IPS DF 6.9 (cell line): ENCODE data around the gene PDE4D.

Experiments
- DNase-seq: peaks from one replicate; pipeline ENCODE4 v3.0.0-alpha.2; 2013; ENCODE audit warnings: low read depth, low spot score
- H3K27ac ChIP-seq: one replicate; pipeline ENCODE4 v1.5.1; 2013; ENCODE audit warnings: low read length, control low read depth
- H3K27me3 ChIP-seq: 2 replicates; pipeline ENCODE4 v1.6.1; 2013; ENCODE audit warnings: mild to moderate bottlenecking, low read length; ENCODE audit not compliant: control insufficient read depth, insufficient read depth
- H3K36me3 ChIP-seq: 2 replicates; pipeline ENCODE4 v1.6.1; 2013; ENCODE audit warnings: low read length; ENCODE audit not compliant: control insufficient read depth, insufficient read depth
- H3K4me1 ChIP-seq: 2 replicates; pipeline ENCODE4 v1.6.1; 2013; ENCODE audit warnings: low read length; ENCODE audit not compliant: control insufficient read depth, insufficient read depth
- H3K4me3 ChIP-seq: 2 replicates; pipeline ENCODE4 v1.5.1; 2013; ENCODE audit warnings: mild to moderate bottlenecking, low read length
- H3K9me3 ChIP-seq: 2 replicates; pipeline ENCODE4 v1.6.1; 2013; ENCODE audit warnings: low read length, inconsistent platforms; ENCODE audit not compliant: control insufficient read depth, insufficient read depth
- WGBS: extraction: QIAGEN DNeasy Blood & Tissue Kit; methylation state at CpG from one replicate; pipeline ENCODE4 v1.1.7; 2013; ENCODE audit warnings: mixed read lengths, missing lambda C conversion rate; ENCODE audit not compliant: insufficient read length, insufficient coverage; 5-methylcytosine and 5-hydroxymethylcytosine counted together

Gene PDE4D

GRCh38 chr5:59190746-59191145, 702.8 kb downstream of the PDE4D start:
- Histone ChIP-seq H3K27me3 (no peaks in the 10 kb centered on the region), H3K36me3 (no peaks in the 10 kb centered on the region), H3K9me3 (no peaks in the 10 kb centered on the region), H3K4me3 (no peak overlapping the region), H3K4me1 (no peaks in the 10 kb centered on the region), H3K27ac (no peak overlapping the region)
- no CpG with 5 or more reads among the region's 1 CpG for WGBS
- no peak for DNase-seq

DNA sequence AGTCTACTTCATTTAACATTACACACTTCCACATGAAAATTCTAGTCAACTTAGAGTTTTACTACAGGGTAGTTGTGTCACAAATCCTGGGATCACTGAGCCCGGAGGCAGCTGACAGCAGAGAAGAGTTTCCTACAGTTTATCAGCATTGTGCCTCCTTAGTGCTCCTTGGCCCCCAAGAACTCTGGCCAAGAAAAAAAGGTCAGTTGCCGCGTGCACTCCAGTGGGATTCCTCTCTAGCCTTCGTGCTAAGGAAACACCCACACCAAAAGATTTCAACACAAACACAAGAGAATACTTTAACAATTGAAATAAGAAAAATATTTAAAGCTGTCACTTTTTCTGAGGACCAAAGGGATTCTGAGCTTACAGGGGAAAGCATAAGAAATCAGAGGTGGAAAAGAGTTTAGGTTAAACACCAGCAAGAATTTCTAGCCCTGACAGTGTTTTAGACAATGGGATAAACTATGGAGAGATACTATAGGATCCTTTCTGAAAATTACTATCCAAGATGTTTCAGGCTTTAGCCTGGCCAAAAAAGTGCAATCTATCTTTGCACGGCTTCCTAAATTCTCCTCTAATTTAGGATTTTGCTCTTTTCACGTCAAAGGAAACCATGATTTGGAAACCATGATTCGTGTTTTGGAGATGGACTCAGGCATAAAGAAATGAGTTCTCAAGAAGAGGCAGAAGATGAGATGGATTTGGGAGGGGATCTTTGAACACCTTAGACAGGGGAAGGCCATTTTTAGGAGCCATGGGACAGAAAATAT, 703.9 kb downstream of the PDE4D start:
- Histone ChIP-seq H3K36me3 (no peaks in the 10 kb centered on the region), H3K27ac (no peak overlapping the region), H3K4me1 (no peaks in the 10 kb centered on the region), H3K9me3 (no peaks in the 10 kb centered on the region), H3K27me3 (no peaks in the 10 kb centered on the region), H3K4me3 (no peak overlapping the region)
- no CpG with 5 or more reads among the region's 7 CpGs for WGBS
- DNase-seq, result no peak

GRCh38 chr5:59188419-59189225, 704.9 kb downstream of the PDE4D start:
- DNase-seq, result peak; percentile 35
- no CpG with 5 or more reads among the region's 16 CpGs for WGBS
- no peak overlapping the region for H3K27ac ChIP-seq
- H3K36me3 ChIP-seq, result no peaks in the 10 kb centered on the region
- no peak overlapping the region for H3K4me3 ChIP-seq
- H3K9me3 ChIP-seq, result no peaks in the 10 kb centered on the region
- no peaks in the 10 kb centered on the region for H3K27me3 ChIP-seq
- H3K4me1 ChIP-seq, result no peaks in the 10 kb centered on the region

DNA sequence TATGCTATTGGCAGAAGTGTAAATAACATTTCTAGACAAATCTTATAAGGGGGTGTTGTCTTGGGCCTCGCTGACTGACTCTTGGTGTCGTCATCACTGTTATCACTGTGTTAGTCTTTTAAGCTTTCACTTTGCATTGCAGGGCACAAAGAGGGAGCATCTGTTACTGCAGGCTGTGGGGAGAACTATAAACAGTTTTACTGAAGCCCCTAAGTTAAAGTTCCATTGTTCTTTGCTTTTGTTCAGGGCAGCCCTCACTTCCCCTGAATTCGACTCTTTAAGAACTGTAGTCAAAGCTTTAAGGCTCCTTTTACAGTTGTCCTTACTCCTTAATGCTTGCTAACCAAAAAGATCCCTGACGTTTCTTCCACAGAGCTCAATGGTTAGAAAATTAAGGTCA, 705.7 kb downstream of the PDE4D start:
- H3K27ac ChIP-seq, result no peak overlapping the region
- H3K4me1 ChIP-seq, result peaks cover 1% of the 10 kb centered on the region; the same call in 1 of the 2 replicates
- H3K36me3 ChIP-seq, result no peaks in the 10 kb centered on the region
- no CpG with 5 or more reads among the region's 4 CpGs for WGBS
- H3K27me3 ChIP-seq, result no peaks in the 10 kb centered on the region
- no peak overlapping the region for H3K4me3 ChIP-seq
- H3K9me3 ChIP-seq, result no peaks in the 10 kb centered on the region
- no peak for DNase-seq

DNA sequence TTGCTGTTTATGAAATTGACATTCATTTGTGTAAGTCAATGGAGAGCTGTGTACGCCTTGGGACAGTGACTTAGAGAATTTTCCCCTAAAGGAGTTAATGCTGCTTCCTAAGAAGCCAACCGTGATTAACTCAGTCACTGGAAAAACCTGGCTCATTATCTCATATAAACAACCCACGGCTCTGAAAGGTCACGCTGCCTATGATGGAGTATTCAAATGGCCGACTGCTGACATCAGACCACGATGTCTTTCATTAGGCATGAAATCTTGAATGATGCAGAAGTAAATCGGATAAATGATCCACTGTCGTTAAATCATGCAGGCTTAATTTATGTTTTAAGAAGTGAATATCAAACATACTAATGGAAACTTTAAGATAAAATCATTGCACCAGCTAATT, 706.9 kb downstream of the PDE4D start:
- no peak for DNase-seq
- H3K4me1 ChIP-seq, result peaks cover 2% of the 10 kb centered on the region; the same call in 1 of the 2 replicates
- H3K27ac ChIP-seq, result no peak overlapping the region
- H3K36me3 ChIP-seq, result no peaks in the 10 kb centered on the region
- no peak overlapping the region for H3K4me3 ChIP-seq
- no CpG with 5 or more reads among the region's 8 CpGs for WGBS
- no peaks in the 10 kb centered on the region for H3K27me3 ChIP-seq
- H3K9me3 ChIP-seq, result no peaks in the 10 kb centered on the region

GRCh38 chr5:59185757-59186385, 707.7 kb downstream of the PDE4D start:
- Histone ChIP-seq H3K36me3 (no peaks in the 10 kb centered on the region), H3K27me3 (no peaks in the 10 kb centered on the region), H3K4me1 (peaks cover 2% of the 10 kb centered on the region; the same call in 1 of the 2 replicates), H3K9me3 (no peaks in the 10 kb centered on the region), H3K4me3 (no peak overlapping the region), H3K27ac (no peak overlapping the region)
- no CpG with 5 or more reads among the region's 5 CpGs for WGBS
- DNase-seq, result no peak

- DNase-seq, result no peak
- no CpG with 5 or more reads among the region's 6 CpGs for WGBS
- Histone ChIP-seq H3K27me3 (no peaks in the 10 kb centered on the region), H3K4me3 (no peak overlapping the region), H3K27ac (no peak overlapping the region), H3K9me3 (no peaks in the 10 kb centered on the region), H3K36me3 (no peaks in the 10 kb centered on the region), H3K4me1 (peaks cover 2% of the 10 kb centered on the region; the same call in 1 of the 2 replicates)
These were observed 708.8 kb downstream of the PDE4D start for GRCh38 chr5:59184769-59185168.

DNA sequence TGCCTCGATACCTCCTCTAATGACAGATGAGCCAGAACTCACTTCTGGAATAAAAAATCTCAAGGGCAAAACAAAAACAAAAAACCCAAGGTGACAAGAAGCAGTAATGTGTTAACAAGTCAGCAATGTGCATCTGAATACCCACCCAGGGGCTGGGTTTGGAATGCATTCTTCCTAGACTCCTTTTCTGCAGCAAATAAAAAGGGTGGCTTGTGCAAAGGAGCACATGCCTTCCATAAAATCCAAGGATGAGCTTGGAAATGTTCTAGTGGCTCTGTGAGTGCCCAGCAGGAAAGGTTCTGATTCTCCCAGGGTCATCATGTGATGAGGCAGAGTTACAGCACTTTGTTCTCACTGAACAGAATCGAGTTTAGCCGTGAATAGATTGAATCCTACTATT, 710.8 kb downstream of the PDE4D start:
- Histone ChIP-seq H3K27ac (no peak overlapping the region), H3K36me3 (no peaks in the 10 kb centered on the region), H3K27me3 (no peaks in the 10 kb centered on the region), H3K9me3 (no peaks in the 10 kb centered on the region), H3K4me1 (peaks cover 2% of the 10 kb centered on the region; the same call in 1 of the 2 replicates), H3K4me3 (no peak overlapping the region)
- no peak for DNase-seq
- WGBS, result no CpG with 5 or more reads among the region's 3 CpGs

GRCh38 chr5:59180515-59180914, 713.0 kb downstream of the PDE4D start:
- no peak for DNase-seq
- no peak overlapping the region for H3K4me3 ChIP-seq
- no CpG with 5 or more reads among the region's 2 CpGs for WGBS
- no peaks in the 10 kb centered on the region for H3K9me3 ChIP-seq
- no peaks in the 10 kb centered on the region for H3K36me3 ChIP-seq
- H3K27me3 ChIP-seq, result no peaks in the 10 kb centered on the region
- peaks cover 2% of the 10 kb centered on the region; the same call in 1 of the 2 replicates for H3K4me1 ChIP-seq
- H3K27ac ChIP-seq, result no peak overlapping the region

DNA sequence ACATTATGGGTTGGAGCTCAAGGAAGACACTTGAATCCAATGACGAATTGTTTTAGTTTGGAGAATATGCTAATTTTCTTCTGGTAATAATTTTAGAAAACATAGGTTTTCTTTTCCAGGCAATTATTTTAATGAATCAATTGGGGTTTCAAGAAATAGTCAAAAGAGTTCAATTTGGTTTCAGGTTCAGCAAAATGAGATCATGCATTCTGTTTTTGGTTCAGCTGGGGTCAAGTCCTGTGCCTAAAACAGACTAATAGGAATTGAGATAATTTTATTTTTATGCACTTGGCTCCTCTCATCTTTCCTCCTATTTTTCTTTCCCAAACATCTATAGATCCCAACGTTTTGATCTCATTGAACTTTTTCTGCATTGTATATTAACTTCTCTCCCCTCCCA, 713.8 kb downstream of the PDE4D start:
- WGBS, result no CpG with 5 or more reads among the region's 2 CpGs

More for the DNA sequence above, 713.8 kb downstream of the PDE4D start:
- peaks cover 2% of the 10 kb centered on the region; the same call in 1 of the 2 replicates for H3K4me1 ChIP-seq
- no peaks in the 10 kb centered on the region for H3K27me3 ChIP-seq
- no peaks in the 10 kb centered on the region for H3K36me3 ChIP-seq
- H3K4me3 ChIP-seq, result no peak overlapping the region
- H3K27ac ChIP-seq, result no peak overlapping the region
- H3K9me3 ChIP-seq, result no peaks in the 10 kb centered on the region
- no peak for DNase-seq
